Embryonic facial prominence (tissue), 1 donor: ENCODE results near the gene PDX1.

Experiments
- DNase-seq: peaks from one replicate; pipeline ENCODE4 v3.0.0-alpha.2; 2016; ENCODE audit errors: extremely low spot score

Gene PDX1

GRCh38 chr13:27970382-27971235, 50.8 kb downstream of the PDX1 start:
- no peak for DNase-seq

- no peak for DNase-seq
Observed at GRCh38 chr13:27971236-27971645, 51.4 kb downstream of the PDX1 start.

- DNase-seq: no peak
Observed at GRCh38 chr13:27971776-27972477, 52.1 kb downstream of the PDX1 start.

GRCh38 chr13:27972478-27972820, 52.6 kb downstream of the PDX1 start:
- no peak for DNase-seq

- DNase-seq: no peak
Observed at GRCh38 chr13:27973291-27973690, 53.5 kb downstream of the PDX1 start.

GRCh38 chr13:27973961-27974662, 54.3 kb downstream of the PDX1 start:
- no peak for DNase-seq
